Measurements from ENCODE around the gene HELT. TPM values are rescaled to one million over a fixed set of nuclear protein-coding genes. Genes with fewer than 3 reads are reported as not detected.
A peak's percentile ranks its signal among the peaks of the same experiment; 100 is the strongest.

HELT gene
- polyA plus RNA-seq, 3 donors: not detected

- intact Hi-C loops (cut with micrococcal nuclease): no loop called here
- WGBS (ENCODE audit: insufficient coverage): under 1% methylated on average over 50 of the region's 57 CpGs
- peaks cover 8% of the 10 kb centered on the region for H3K4me1 Mint-ChIP-seq
- Histone ChIP-seq H3K27me3 (ENCODE audit: control insufficient read depth in 2 of 2, insufficient read depth in 2 of 2, low read length in 2 of 2) (peaks cover 75 to 97% of the 10 kb centered on the region in 2 donors), H3K27ac (ENCODE audit: low read depth in 1 of 2, low read length in 2 of 2) (no peak overlapping the region), H4K20me1 (ENCODE audit: insufficient read depth, low read length) (no peaks in the 10 kb centered on the region), H2AFZ (ENCODE audit: insufficient read depth, low read depth, low read length, poor library complexity, severe bottlenecking) (no peak overlapping the region), H3K36me3 (replicated peaks in 1 of 2; ENCODE audit: control insufficient read depth in 1 of 2, insufficient read depth in 2 of 2, low read length in 2 of 2) (no peaks in the 10 kb centered on the region), H3K4me3 (replicated peaks in 1 of 3; ENCODE audit: low read depth in 2 of 3, low read length in 3 of 3) (no peak overlapping the region), H3K9me3 (replicated peaks in 1 of 2; ENCODE audit: control insufficient read depth in 1 of 2, insufficient read depth in 1 of 2, low read length in 2 of 2) (peaks cover 0 to 21% of the 10 kb centered on the region in 2 donors), H3K4me2 (replicated peaks; ENCODE audit: extremely low read depth, low read length, poor library complexity, severe bottlenecking) (no peak overlapping the region), H3K4me1 (ENCODE audit: control insufficient read depth in 1 of 2, insufficient read depth in 2 of 2, low read length in 2 of 2) (no peaks in the 10 kb centered on the region), H3K9ac (ENCODE audit: insufficient read depth, low read length, poor library complexity, severe bottlenecking) (no peak overlapping the region), H3K79me2 (ENCODE audit: insufficient read depth, low read length) (no peaks in the 10 kb centered on the region)
- H3K27ac Mint-ChIP-seq: peak overlapping the region in 1 of 7 donors; percentile 79
- no peaks in the 10 kb centered on the region for H3K36me3 Mint-ChIP-seq
- H3K27me3 Mint-ChIP-seq (ENCODE audit: low read depth in 3 of 3): peaks cover 92 to 98% (median 95%) of the 10 kb centered on the region in 3 donors
- H3K4me3 Mint-ChIP-seq: peak overlapping the region in 1 of 2 donors; percentile 80
- no peak for DNase-seq
- no peak for TF ChIP-seq CTCF (IDR thresholded peaks at IDR 0.05)
- H3K9me3 Mint-ChIP-seq: peaks cover 0 to 18% (median 0%) of the 10 kb centered on the region in 7 donors
Observed at GRCh38 chr4:185019456-185020292, 1.4 kb downstream of the HELT start.

- no peak for TF ChIP-seq CTCF (IDR thresholded peaks at IDR 0.05)
- Histone ChIP-seq H3K36me3 (replicated peaks in 1 of 2; ENCODE audit: control insufficient read depth in 1 of 2, insufficient read depth in 2 of 2, low read length in 2 of 2) (no peaks in the 10 kb centered on the region), H3K4me2 (replicated peaks; ENCODE audit: extremely low read depth, low read length, poor library complexity, severe bottlenecking) (no peak overlapping the region), H3K4me3 (replicated peaks in 1 of 3; ENCODE audit: low read depth in 2 of 3, low read length in 3 of 3) (no peak overlapping the region), H3K9me3 (replicated peaks in 1 of 2; ENCODE audit: control insufficient read depth in 1 of 2, insufficient read depth in 1 of 2, low read length in 2 of 2) (peaks cover 0 to 21% of the 10 kb centered on the region in 2 donors), H3K9ac (ENCODE audit: insufficient read depth, low read length, poor library complexity, severe bottlenecking) (no peak overlapping the region), H4K20me1 (ENCODE audit: insufficient read depth, low read length) (no peaks in the 10 kb centered on the region), H3K4me1 (ENCODE audit: control insufficient read depth in 1 of 2, insufficient read depth in 2 of 2, low read length in 2 of 2) (no peaks in the 10 kb centered on the region), H2AFZ (ENCODE audit: insufficient read depth, low read depth, low read length, poor library complexity, severe bottlenecking) (no peak overlapping the region), H3K27me3 (ENCODE audit: control insufficient read depth in 2 of 2, insufficient read depth in 2 of 2, low read length in 2 of 2) (peaks cover 74 to 97% of the 10 kb centered on the region in 2 donors), H3K27ac (ENCODE audit: low read depth in 1 of 2, low read length in 2 of 2) (no peak overlapping the region), H3K79me2 (ENCODE audit: insufficient read depth, low read length) (no peaks in the 10 kb centered on the region)
- Mint-ChIP-seq H3K4me3 (peak overlapping the region in 1 of 2 donors; percentile 74), H3K27me3 (ENCODE audit: low read depth in 3 of 3) (peaks cover 89 to 97% (median 93%) of the 10 kb centered on the region in 3 donors), H3K9me3 (peaks cover 0 to 18% (median 0%) of the 10 kb centered on the region in 7 donors), H3K36me3 (no peaks in the 10 kb centered on the region), H3K4me1 (peaks cover 8% of the 10 kb centered on the region), H3K27ac (no peak overlapping the region)
- intact Hi-C loops (cut with micrococcal nuclease): no loop called here
- WGBS (ENCODE audit: insufficient coverage): 1% methylated on average over 42 of the region's 48 CpGs
- no peak for DNase-seq
Observed at GRCh38 chr4:185020293-185020808, 2.1 kb downstream of the HELT start.

Data from CD14-positive monocyte (primary cell).